Panc1 (cell line): ENCODE measurements around the gene DSCAML1. TPM values are rescaled to one million over a fixed set of nuclear protein-coding genes. Genes with fewer than 3 reads are reported as not detected.

Experiments used
- ATAC-seq: fragments of 200-7000 bp; cut with Tn5 transposase; 2 replicates; pipeline ENCODE4 v1.9.1; 2020; ENCODE audit warnings: mild to moderate bottlenecking, moderate library complexity
- BruUV-seq: library from RNA; stranded (reverse); fragments of 400-500 nt; replicated peaks from 2 replicates; lab custom pipeline; 2021; lab: Mats Ljungman, UMichigan
- CTCF ChIA-PET: fragments of 300-600 bp; sonication (Branson Sonifier 250); formaldehyde crosslinking; loops from one replicate; lab custom pipeline; 2022; ENCODE audit warnings: antibody characterized with exemption; lab: Charles Lee
- POLR2A ChIA-PET: fragments of 300-600 bp; sonication (Branson Sonifier 250); formaldehyde crosslinking; loops from one replicate; lab custom pipeline; 2022; ENCODE audit warnings: antibody characterized with exemption; lab: Charles Lee
- DNase-seq: peaks from one replicate; pipeline ENCODE4 v3.0.0-alpha.2; 2010; ENCODE audit warnings: low read depth, low spot score
- H3K27ac ChIP-seq: 2 replicates; pipeline ENCODE4 v1.5.1; 2011; ENCODE audit warnings: mild to moderate bottlenecking, low read length, inconsistent platforms
- H3K27me3 ChIP-seq: fragments of 200-500 bp; sonication (Bioruptor generic); 2 replicates; pipeline ENCODE4 v1.6.0; 2014; ENCODE audit warnings: low read length, inconsistent platforms; ENCODE audit not compliant: control insufficient read depth, insufficient read depth
- H3K36me3 ChIP-seq: fragments of 200-500 bp; sonication (Bioruptor generic); 2 replicates; pipeline ENCODE4 v1.5.1; 2014; ENCODE audit warnings: inconsistent platforms, mild to moderate bottlenecking, low read length, moderate library complexity; ENCODE audit not compliant: control insufficient read depth, insufficient read depth
- H3K4me1 ChIP-seq: 2 replicates; pipeline ENCODE4 v1.5.1; 2011; ENCODE audit warnings: inconsistent platforms, mild to moderate bottlenecking, low read length, moderate library complexity; ENCODE audit not compliant: control insufficient read depth, insufficient read depth
- H3K4me3 ChIP-seq, 2 experiments: 2 replicates each; pipeline ENCODE4 v1.5.1; 2011 to 2012; ENCODE audit warnings: low read depth in 2 of 2, low read length in 2 of 2, mild to moderate bottlenecking in 2 of 2, inconsistent platforms in 1 of 2, moderate library complexity in 1 of 2
- H3K9me3 ChIP-seq: fragments of 200-500 bp; sonication (Bioruptor generic); 2 replicates; pipeline ENCODE4 v1.5.1; 2014; ENCODE audit warnings: low read depth, mild to moderate bottlenecking, inconsistent platforms, low read length, moderate library complexity; ENCODE audit not compliant: control insufficient read depth, insufficient read depth
- POLR2AphosphoS5 ChIP-seq: IDR thresholded peaks from 2 replicates; pipeline ENCODE4 v1.6.1; 2012; ENCODE audit warnings: mild to moderate bottlenecking, low read depth, low read length, moderate library complexity
- REST ChIP-seq, 2 experiments: IDR thresholded peaks; 2 replicates each; pipeline ENCODE4 v1.6.1; 2011 to 2012; ENCODE audit warnings: low read depth in 2 of 2, control low read depth in 1 of 2, low read length in 1 of 2, mild to moderate bottlenecking in 1 of 2, moderate library complexity in 1 of 2; ENCODE audit not compliant: insufficient read depth in 1 of 2
- SIN3A ChIP-seq: IDR thresholded peaks from 2 replicates; pipeline ENCODE4 v1.6.1; 2012; ENCODE audit warnings: low read depth, mild to moderate bottlenecking, low read length, moderate library complexity, borderline replicate concordance; ENCODE audit not compliant: insufficient read depth
- TCF7L2 ChIP-seq: IDR thresholded peaks from 2 replicates; pipeline ENCODE4 v1.6.1; 2011; ENCODE audit warnings: mild to moderate bottlenecking, low read depth, low read length, inconsistent platforms
- in situ Hi-C: cut with HindIII; loops from 2 replicates; pipeline ENCODE4 v1.10.0; 2016; ENCODE audit warnings: low sequenced_read_pairs, low pct_unique_long_range_greater_than_20kb
- intact Hi-C: fragments of 100-400 bp; cut with micrococcal nuclease; formaldehyde crosslinking; loops from one replicate; pipeline ENCODE4 v1.10.0; 2022; ENCODE audit not compliant: unreplicated experiment
- total RNA-seq: library from RNA; stranded (reverse); gene quantifications from one replicate; pipeline ENCODE4 v1.2.1, GENCODE V29; 2021; ENCODE audit not compliant: unreplicated experiment
- TF ChIP-seq, protein P1 (sequence below): fragments of 450-650 bp; IDR thresholded peaks from 2 replicates; pipeline ENCODE4 v1.5.1; 2017; ENCODE audit warnings: mild to moderate bottlenecking

Gene DSCAML1
- total RNA-seq, 1 experiment from 2014 or later: 1.6 TPM

DNA sequence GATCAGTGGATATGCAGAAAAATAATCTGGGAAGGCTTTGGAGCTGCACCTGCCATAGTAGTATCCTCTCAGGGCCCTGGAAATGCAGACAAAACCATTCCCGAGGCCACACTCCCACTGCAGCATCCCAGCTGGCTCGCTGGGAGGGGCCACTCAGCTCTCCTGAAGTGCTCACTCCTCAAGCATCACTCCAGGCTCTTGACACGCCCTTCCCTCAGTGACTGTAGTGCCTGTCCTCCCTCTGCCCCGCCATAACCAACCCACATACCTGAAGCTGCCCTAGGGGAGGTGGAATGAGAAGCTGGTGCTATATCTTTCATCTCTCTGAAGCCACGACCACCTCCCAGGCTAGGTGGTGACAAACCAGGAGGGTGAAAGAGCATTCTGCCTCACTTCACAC, 4.8 kb downstream of the DSCAML1 start:
- Histone ChIP-seq H3K27ac (no peak overlapping the region), H3K27me3 (peaks cover 26% of the 10 kb centered on the region), H3K4me3 (no peak overlapping the region), H3K9me3 (no peaks in the 10 kb centered on the region), H3K36me3 (no peaks in the 10 kb centered on the region; the same call in 1 of the 2 replicates), H3K4me1 (peaks cover 10% of the 10 kb centered on the region)
- ChIA-PET CTCF (interaction anchor here (0.6 kb wide), 1 partner anchor 404 kb away, joined by 5 read pairs; no protein-coding TSS in a partner anchor), POLR2A (interaction anchor here (0.6 kb wide), 1 partner anchor 457 kb away, joined by 8 read pairs; no protein-coding TSS in a partner anchor)
- no TSS peak for BruUV-seq
- DNase-seq (no peak), ATAC-seq (no peak)
- TF ChIP-seq POLR2AphosphoS5: no peak
- no peak for TF ChIP-seq TCF7L2
- TF ChIP-seq REST (IDR thresholded peaks at IDR 0.05; ENCODE audit: insufficient read depth in 1 of 2, low read depth in 2 of 2, low read length in 1 of 2): no peak
- TF ChIP-seq, protein P1, sequence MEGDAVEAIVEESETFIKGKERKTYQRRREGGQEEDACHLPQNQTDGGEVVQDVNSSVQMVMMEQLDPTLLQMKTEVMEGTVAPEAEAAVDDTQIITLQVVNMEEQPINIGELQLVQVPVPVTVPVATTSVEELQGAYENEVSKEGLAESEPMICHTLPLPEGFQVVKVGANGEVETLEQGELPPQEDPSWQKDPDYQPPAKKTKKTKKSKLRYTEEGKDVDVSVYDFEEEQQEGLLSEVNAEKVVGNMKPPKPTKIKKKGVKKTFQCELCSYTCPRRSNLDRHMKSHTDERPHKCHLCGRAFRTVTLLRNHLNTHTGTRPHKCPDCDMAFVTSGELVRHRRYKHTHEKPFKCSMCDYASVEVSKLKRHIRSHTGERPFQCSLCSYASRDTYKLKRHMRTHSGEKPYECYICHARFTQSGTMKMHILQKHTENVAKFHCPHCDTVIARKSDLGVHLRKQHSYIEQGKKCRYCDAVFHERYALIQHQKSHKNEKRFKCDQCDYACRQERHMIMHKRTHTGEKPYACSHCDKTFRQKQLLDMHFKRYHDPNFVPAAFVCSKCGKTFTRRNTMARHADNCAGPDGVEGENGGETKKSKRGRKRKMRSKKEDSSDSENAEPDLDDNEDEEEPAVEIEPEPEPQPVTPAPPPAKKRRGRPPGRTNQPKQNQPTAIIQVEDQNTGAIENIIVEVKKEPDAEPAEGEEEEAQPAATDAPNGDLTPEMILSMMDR: no peak
- TF ChIP-seq SIN3A: no peak
- in situ Hi-C loops (no loop called here), intact Hi-C loops (no loop called here)

DNA sequence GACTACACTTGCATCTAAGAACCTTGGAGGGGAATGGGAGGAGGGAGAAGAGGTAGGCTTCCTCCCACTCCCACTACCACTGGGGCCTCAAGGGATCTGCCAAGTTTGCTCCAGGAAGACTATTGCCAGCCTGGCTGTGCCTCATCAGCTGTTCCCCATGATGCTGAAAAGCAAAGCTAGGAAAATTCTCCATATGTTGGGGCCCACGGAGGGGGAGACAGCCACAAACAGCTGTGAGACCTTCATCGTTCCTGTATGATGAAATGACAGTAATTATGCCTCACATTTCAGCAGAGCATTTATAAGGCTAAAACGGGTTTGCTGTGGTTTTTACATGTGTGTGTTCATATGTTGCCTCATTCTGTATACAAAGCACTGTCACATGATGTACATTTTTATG, 6.7 kb downstream of the DSCAML1 start:
- in situ Hi-C loops: no loop called here
- ChIA-PET POLR2A (no interaction called here), CTCF (no interaction called here)
- BruUV-seq: no TSS peak
- ATAC-seq (no peak), DNase-seq (no peak)
- intact Hi-C loops: no loop called here
- Histone ChIP-seq H3K27ac (no peak overlapping the region), H3K4me3 (no peak overlapping the region), H3K9me3 (no peaks in the 10 kb centered on the region), H3K27me3 (peaks cover 18% of the 10 kb centered on the region), H3K36me3 (no peaks in the 10 kb centered on the region; the same call in 1 of the 2 replicates), H3K4me1 (0 out of 2 replicates have a peak, but pooled peaks cover 4% of the 10 kb centered on the region)
- TF ChIP-seq REST (IDR thresholded peaks at IDR 0.05; ENCODE audit: insufficient read depth in 1 of 2, low read depth in 2 of 2, low read length in 1 of 2) (no peak), SIN3A (no peak), POLR2AphosphoS5 (no peak), TCF7L2 (no peak)
- TF ChIP-seq, protein P1: no peak
